Naive B cell (primary cell): ENCODE measurements around the gene DGCR2. TPM values are rescaled to one million over a fixed set of nuclear protein-coding genes. Genes with fewer than 3 reads are reported as not detected.
"Not testable (repeated sequence)": the region's sequence is repeated elsewhere in the genome, so short reads cannot be mapped to it uniquely, and the experiment has no call there.

Source experiments
- ATAC-seq, 2 donors: fragments of 150-1000 bp; cut with Tn5 transposase; 2 replicates each; pipeline ENCODE4 v1.10.0; 2021; ENCODE audit warnings: low read depth in 2 of 2, mild to moderate bottlenecking in 2 of 2, moderate library complexity in 2 of 2
- DNase-seq: peaks from one replicate; pipeline ENCODE4 v3.0.0; 2022
- H3K27ac Mint-ChIP-seq, 6 donors: one replicate each; pipeline ENCODE4 v1.8.0; 2020 to 2022; ENCODE audit warnings: mild to moderate bottlenecking in 6 of 6, mixed read lengths in 6 of 6, moderate library complexity in 5 of 6, inconsistent platforms in 2 of 6
- H3K27me3 Mint-ChIP-seq, 3 donors: one replicate each; pipeline ENCODE4 v1.8.0; 2021 to 2022; ENCODE audit warnings: mixed read lengths in 3 of 3, mild to moderate bottlenecking in 1 of 3
- H3K36me3 Mint-ChIP-seq, 2 donors: one replicate each; pipeline ENCODE4 v1.8.0; 2020 to 2022; ENCODE audit warnings: mixed read lengths in 2 of 2, inconsistent platforms in 1 of 2, mild to moderate bottlenecking in 1 of 2
- H3K4me1 Mint-ChIP-seq, 3 donors: one replicate each; pipeline ENCODE4 v1.8.0; 2020 to 2022; ENCODE audit warnings: mixed read lengths in 3 of 3, inconsistent platforms in 1 of 3, mild to moderate bottlenecking in 1 of 3, moderate library complexity in 1 of 3
- H3K4me3 Mint-ChIP-seq, 8 donors: one replicate each; pipeline ENCODE4 v1.8.0; 2020 to 2022; ENCODE audit warnings: mild to moderate bottlenecking in 8 of 8, mixed read lengths in 8 of 8, moderate library complexity in 8 of 8, inconsistent platforms in 2 of 8
- H3K9me3 Mint-ChIP-seq, 7 donors: one replicate each; pipeline ENCODE4 v1.8.0; 2020 to 2022; ENCODE audit warnings: mixed read lengths in 7 of 7, mild to moderate bottlenecking in 5 of 7, inconsistent platforms in 2 of 7, moderate library complexity in 1 of 7
- polyA plus RNA-seq, 6 donors: library from polyadenylated mRNA; unstranded; fragments of 300-500 nt; fragmentation: Illumina TruSeq; gene quantifications; one replicate each; pipeline ENCODE4 v1.2.3, GENCODE V29; 2021; ENCODE audit warnings: low read depth in 6 of 6

DGCR2 gene
- 10 to 100 TPM; 27.4 to 50.6 (median 32.8) TPM for polyA plus RNA-seq

GRCh38 chr22:19122143-19122751 is at the start of gene DGCR2:
TSS of gene DGCR2 (minus strand) at chr22:19122412. CDS start at chr22:19122206, 206 bp downstream.
- DNase-seq: peak; percentile 94
- H3K27me3 Mint-ChIP-seq: peaks cover 0 to 6% (median 0%) of the 10 kb centered on the region in 3 donors
- no peaks in the 10 kb centered on the region for H3K36me3 Mint-ChIP-seq
- H3K27ac Mint-ChIP-seq: peak within 1 kb of the TSS; percentile 81 to 92 (median 87)
- peaks cover 37 to 57% (median 49%) of the 10 kb centered on the region in 3 donors for H3K4me1 Mint-ChIP-seq
- H3K4me3 Mint-ChIP-seq: peak within 1 kb of the TSS; percentile 83 to 96 (median 92)
- H3K9me3 Mint-ChIP-seq: peaks cover 0 to 1% (median 0%) of the 10 kb centered on the region in 7 donors
- ATAC-seq: peak; percentile 90 to 93

- Mint-ChIP-seq H3K36me3 (no peaks in the 10 kb centered on the region), H3K4me1 (peaks cover 42 to 59% (median 52%) of the 10 kb centered on the region in 3 donors)
- no peak for ATAC-seq
Measured at GRCh38 chr22:19169947-19170318, 47.7 kb upstream of the DGCR2 start.

GRCh38 chr22:19169002-19169946 is 47.1 kb upstream of the DGCR2 start:
- Mint-ChIP-seq H3K4me3 (peak overlapping the region; percentile 42 to 96 (median 90)), H3K27me3 (peaks cover 24 to 45% (median 41%) of the 10 kb centered on the region in 3 donors), H3K27ac (peak overlapping the region in 3 of 6 donors; percentile 56 to 64 (median 59)), H3K36me3 (no peaks in the 10 kb centered on the region), H3K4me1 (peaks cover 37 to 53% (median 46%) of the 10 kb centered on the region in 3 donors), H3K9me3 (peaks cover 0 to 3% (median 0%) of the 10 kb centered on the region in 7 donors)
- ATAC-seq (no peak), DNase-seq (no peak)

More at GRCh38 chr22:19169947-19170318, 47.7 kb upstream of the DGCR2 start:
- DNase-seq: no peak
- peaks cover 0 to 2% (median 0%) of the 10 kb centered on the region in 7 donors for H3K9me3 Mint-ChIP-seq
- peaks cover 24 to 41% (median 39%) of the 10 kb centered on the region in 3 donors for H3K27me3 Mint-ChIP-seq
- peak overlapping the region; percentile 64 to 96 (median 94) for H3K4me3 Mint-ChIP-seq
- H3K27ac Mint-ChIP-seq: peak overlapping the region in 3 of 6 donors; percentile 16 to 98 (median 92)

- no peak overlapping the region for H3K27ac Mint-ChIP-seq
- no peaks in the 10 kb centered on the region for H3K36me3 Mint-ChIP-seq
- H3K9me3 Mint-ChIP-seq: peaks cover 0 to 3% (median 2%) of the 10 kb centered on the region in 7 donors
- H3K4me1 Mint-ChIP-seq: peaks cover 30 to 43% (median 36%) of the 10 kb centered on the region in 3 donors
- ATAC-seq (no peak), DNase-seq (no peak)
- peak overlapping the region in 6 of 8 donors; percentile 20 to 96 (median 74) for H3K4me3 Mint-ChIP-seq
- peaks cover 24 to 50% (median 41%) of the 10 kb centered on the region in 3 donors for H3K27me3 Mint-ChIP-seq
Measured at GRCh38 chr22:19168088-19168890, 46.1 kb upstream of the DGCR2 start.

DNA sequence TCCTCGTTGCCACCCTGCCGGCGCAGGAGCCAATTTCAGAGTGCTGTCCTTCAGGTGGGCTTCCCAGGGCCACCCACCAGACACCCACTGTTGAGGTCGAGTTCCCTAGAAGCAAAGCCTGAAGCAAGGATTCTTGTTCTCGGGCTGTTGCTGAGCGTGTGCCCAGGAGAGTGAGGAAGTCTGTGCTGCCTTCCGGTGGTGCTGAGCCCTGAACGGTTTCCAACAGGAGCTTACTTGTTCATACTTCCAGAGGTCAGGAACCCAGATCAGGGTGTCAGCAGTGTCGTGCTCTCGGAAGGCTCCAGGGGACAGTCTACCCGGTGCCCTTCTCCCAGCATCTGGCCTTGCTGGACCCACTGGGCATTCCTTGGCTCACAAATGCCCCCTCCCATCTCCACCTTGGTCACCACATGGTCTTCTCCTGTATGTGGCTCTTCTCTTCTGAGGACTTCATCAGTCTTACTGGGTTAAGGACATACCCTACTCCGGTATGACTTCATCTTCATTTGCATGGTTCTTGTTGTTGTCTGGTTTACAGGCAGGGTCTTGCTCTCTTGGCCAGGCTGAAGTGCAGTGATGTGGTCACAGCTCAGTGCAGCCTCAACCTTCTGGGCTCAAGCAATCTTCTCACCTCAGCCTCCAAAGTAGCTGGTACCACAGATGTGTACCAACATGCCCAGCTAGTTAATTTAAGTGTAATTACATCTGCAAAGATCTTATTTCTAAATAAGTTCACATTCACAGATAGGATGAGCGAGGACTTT is 45.1 kb upstream of the DGCR2 start:
- H3K27me3 Mint-ChIP-seq: peaks cover 24 to 55% (median 41%) of the 10 kb centered on the region in 3 donors
- ATAC-seq (no peak), DNase-seq (no peak)
- no peaks in the 10 kb centered on the region for H3K36me3 Mint-ChIP-seq
- H3K4me3 Mint-ChIP-seq: peak overlapping the region in 1 of 8 donors; percentile 53
- H3K27ac Mint-ChIP-seq: peak overlapping the region in 1 of 6 donors; percentile 85
- peaks cover 0 to 3% (median 2%) of the 10 kb centered on the region in 7 donors for H3K9me3 Mint-ChIP-seq
- peaks cover 20 to 33% (median 26%) of the 10 kb centered on the region in 3 donors for H3K4me1 Mint-ChIP-seq

- Mint-ChIP-seq H3K4me1 (peaks cover 17 to 29% (median 22%) of the 10 kb centered on the region in 3 donors), H3K4me3 (peak overlapping the region in 1 of 8 donors; percentile 27), H3K27me3 (peaks cover 24 to 57% (median 41%) of the 10 kb centered on the region in 3 donors), H3K9me3 (peaks cover 0 to 3% (median 2%) of the 10 kb centered on the region in 7 donors), H3K36me3 (no peaks in the 10 kb centered on the region), H3K27ac (no peak overlapping the region)
- ATAC-seq (no peak), DNase-seq (no peak)
Measured at GRCh38 chr22:19166421-19166820, 44.2 kb upstream of the DGCR2 start.

DNA sequence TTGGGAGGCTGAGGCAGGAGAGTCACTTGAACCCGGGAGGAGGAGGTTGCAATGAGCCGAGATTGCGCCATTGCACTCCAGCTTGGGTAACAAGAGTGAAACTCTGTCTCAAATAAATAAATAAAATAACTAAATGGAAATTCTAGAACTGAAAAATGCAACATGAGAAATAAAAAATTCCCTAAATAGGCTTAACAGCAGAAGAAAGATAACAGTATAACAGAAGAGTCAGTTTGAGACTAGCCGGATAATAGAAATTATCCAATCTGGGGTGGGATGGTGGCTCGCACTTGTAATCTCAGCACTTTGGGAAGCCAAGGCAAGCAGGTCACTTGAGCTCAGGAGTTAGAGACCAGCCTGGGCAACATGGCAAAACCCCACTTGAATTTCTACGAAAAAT is 42.2 kb upstream of the DGCR2 start:
- H3K27ac Mint-ChIP-seq: peak overlapping the region in 2 of 6 donors; percentile 47 to 63
- peaks cover 0 to 3% (median 2%) of the 10 kb centered on the region in 7 donors for H3K9me3 Mint-ChIP-seq

GRCh38 chr22:19158649-19159048 is 36.4 kb upstream of the DGCR2 start:
- not testable (repeated sequence) for ATAC-seq, H3K9me3 Mint-ChIP-seq, DNase-seq, H3K4me1 Mint-ChIP-seq, H3K36me3 Mint-ChIP-seq, H3K4me3 Mint-ChIP-seq
- Mint-ChIP-seq H3K27me3 (peaks cover 16 to 55% (median 19%) of the 10 kb centered on the region in 3 donors), H3K27ac (peak overlapping the region in 1 of 6 donors; percentile 33)

More for the DNA sequence above, 42.2 kb upstream of the DGCR2 start:
- H3K4me1 Mint-ChIP-seq: peaks cover 6 to 11% (median 8%) of the 10 kb centered on the region in 3 donors
- no peak for ATAC-seq
- no peak for DNase-seq
- no peak overlapping the region for H3K4me3 Mint-ChIP-seq
- H3K27me3 Mint-ChIP-seq: peaks cover 24 to 60% (median 32%) of the 10 kb centered on the region in 3 donors
- H3K36me3 Mint-ChIP-seq: no peaks in the 10 kb centered on the region

DNA sequence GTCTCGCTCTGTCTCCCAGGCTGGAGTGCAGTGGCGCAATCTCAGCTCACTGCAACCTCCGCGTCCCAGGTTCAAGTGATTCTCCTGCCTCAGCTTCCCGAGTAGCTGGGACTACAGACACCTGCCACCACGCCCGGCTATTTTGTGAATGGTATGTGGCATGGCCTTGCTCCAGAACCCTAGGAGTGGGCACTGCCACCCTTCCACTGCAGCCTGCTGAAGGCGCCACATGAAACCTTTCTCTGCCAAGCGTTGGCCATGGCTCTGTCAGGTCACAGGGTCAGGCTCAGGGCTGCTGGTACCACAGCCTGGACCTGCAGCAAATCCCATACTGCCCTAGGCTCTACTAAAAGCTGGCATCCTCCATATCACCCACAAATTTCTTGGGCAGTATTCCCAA is 33.9 kb upstream of the DGCR2 start:
- not testable (repeated sequence) for H3K4me1 Mint-ChIP-seq, H3K4me3 Mint-ChIP-seq, ATAC-seq, DNase-seq
- H3K27me3 Mint-ChIP-seq: peaks cover 34 to 66% (median 40%) of the 10 kb centered on the region in 3 donors
- peak overlapping the region in 2 of 6 donors; percentile 42 to 59 for H3K27ac Mint-ChIP-seq
- peaks cover 0 to 11% (median 5%) of the 10 kb centered on the region in 7 donors for H3K9me3 Mint-ChIP-seq
- H3K36me3 Mint-ChIP-seq: peaks cover 4 to 12% of the 10 kb centered on the region in 2 donors

DNA sequence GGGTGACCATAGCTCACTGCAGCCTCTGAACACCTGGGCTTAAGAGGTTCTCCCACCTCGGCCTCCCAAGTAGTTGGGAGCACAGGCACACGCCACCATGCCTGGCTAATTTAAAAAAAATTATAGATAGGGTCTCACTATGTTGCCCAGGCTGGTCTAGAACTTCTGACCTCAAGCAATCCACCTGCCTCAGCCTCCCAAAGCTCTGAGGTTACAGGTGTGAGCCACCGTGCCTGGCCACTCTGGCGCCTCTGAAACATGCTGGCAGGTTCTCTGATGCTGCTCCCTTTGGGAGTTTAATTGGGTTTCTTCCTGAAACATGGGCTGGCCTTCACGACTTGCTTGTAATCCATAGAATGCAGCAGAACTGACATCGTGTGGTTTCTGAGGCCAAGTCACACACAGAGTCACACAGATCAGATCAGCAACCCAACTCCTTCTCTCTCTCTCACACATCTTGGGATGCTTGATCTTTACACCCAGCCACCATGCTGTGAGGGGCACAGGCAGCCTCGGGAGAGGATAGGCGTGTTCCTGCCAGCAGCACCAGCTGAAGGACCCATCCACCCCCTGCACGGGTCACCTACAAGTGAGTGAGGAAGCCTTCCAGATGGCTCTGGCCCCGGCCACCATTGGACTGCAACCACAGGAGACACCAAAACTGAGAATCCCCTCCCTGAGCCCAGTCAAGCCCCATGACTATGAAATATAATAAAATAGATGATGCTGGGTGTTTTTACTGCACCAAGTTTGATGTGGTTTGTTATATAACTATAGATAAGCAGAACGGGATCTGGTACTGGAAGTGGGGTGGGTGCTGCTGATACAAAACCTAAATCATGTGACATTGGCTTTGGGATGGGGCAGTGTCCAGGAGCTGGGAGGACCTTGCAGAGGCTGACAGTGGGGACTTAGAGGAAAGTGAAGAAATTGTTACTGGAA is 31.0 kb upstream of the DGCR2 start:
- H3K4me3 Mint-ChIP-seq: peak overlapping the region in 1 of 8 donors; percentile 17
- peaks cover 4 to 16% of the 10 kb centered on the region in 2 donors for H3K36me3 Mint-ChIP-seq
- H3K27ac Mint-ChIP-seq: peak overlapping the region in 1 of 6 donors; percentile 16
- peaks cover 34 to 61% (median 50%) of the 10 kb centered on the region in 3 donors for H3K27me3 Mint-ChIP-seq
- H3K9me3 Mint-ChIP-seq: peaks cover 0 to 11% (median 5%) of the 10 kb centered on the region in 7 donors
- ATAC-seq: no peak
- no peak for DNase-seq
- peaks cover 6 to 15% (median 7%) of the 10 kb centered on the region in 3 donors for H3K4me1 Mint-ChIP-seq
